Measurements from ENCODE around the gene ASB10. TPM values are rescaled to one million over a fixed set of nuclear protein-coding genes. Genes with fewer than 3 reads are reported as not detected.

Gene ASB10
- total and polyA plus RNA-seq, 2 of the 13 experiments (the other 11 are each of a cell fraction or from before 2014, with no cell fraction given) = not detected

DNA sequence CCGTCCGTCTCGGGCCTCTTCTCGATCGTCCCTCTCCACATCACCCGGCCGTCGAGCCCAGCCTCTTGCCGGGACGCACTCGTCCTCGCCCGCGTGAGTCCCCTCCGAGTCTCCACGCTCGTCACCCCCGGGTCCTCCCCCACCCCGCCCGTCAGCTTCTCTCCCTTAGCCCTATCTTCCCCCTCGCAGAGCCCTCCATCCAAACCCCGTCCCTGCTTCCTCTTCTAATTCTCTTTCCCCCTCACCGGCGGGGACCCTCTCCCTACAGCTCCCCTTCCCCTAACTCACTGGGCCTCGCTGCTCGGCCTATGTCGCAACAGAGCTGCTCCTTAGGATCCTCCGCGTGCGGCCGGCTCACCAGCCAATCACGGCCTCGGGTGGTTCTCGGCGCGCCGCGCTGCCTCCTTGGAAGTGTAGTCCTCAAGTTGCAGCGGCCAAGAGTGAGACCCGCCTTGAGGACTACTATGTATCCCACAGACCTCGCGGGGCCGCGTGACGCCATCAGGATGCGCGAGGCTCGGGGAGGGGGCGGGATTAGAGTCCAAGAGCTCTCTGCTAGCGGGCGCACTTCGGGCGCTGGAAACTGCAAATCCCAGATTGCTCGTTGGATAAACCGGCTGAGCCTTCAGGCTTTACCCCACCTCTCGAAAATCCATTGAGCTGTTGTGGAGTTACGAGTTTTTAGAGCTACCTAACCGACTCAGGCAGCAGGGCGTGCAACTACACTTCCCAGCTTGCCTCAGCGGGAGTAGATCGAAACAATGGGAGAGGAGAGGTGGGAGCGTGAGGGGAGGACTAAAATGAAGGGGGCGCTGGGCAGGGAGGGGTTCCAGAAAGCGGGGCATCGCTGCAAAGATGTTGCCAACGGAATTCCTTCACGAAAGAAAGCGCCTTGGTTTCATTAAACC lies 40.1 kb upstream of the ASB10 start, which contains the start of gene ABCF2 (continued):
- no peak for TF ChIP-seq ZNF629 (CRISPR knock-in tag; conservative IDR thresholded peaks at IDR 0.05)
- no peak for TF ChIP-seq ZNF354B (CRISPR knock-in tag; IDR thresholded peaks at IDR 0.05)
- TF ChIP-seq ZNF775 (CRISPR knock-in tag; IDR thresholded peaks at IDR 0.05; ENCODE audit: borderline replicate concordance) = peak; percentile 43; the same call in 1 of the 2 replicates
- no peak; the same call in 1 of the 2 replicates for TF ChIP-seq ZSCAN29 (CRISPR knock-in tag; conservative IDR thresholded peaks at IDR 0.05)
- no peak for TF ChIP-seq ZNF484 (CRISPR knock-in tag; IDR thresholded peaks at IDR 0.05; ENCODE audit: borderline replicate concordance, low read depth)
- TF ChIP-seq, protein P1, sequence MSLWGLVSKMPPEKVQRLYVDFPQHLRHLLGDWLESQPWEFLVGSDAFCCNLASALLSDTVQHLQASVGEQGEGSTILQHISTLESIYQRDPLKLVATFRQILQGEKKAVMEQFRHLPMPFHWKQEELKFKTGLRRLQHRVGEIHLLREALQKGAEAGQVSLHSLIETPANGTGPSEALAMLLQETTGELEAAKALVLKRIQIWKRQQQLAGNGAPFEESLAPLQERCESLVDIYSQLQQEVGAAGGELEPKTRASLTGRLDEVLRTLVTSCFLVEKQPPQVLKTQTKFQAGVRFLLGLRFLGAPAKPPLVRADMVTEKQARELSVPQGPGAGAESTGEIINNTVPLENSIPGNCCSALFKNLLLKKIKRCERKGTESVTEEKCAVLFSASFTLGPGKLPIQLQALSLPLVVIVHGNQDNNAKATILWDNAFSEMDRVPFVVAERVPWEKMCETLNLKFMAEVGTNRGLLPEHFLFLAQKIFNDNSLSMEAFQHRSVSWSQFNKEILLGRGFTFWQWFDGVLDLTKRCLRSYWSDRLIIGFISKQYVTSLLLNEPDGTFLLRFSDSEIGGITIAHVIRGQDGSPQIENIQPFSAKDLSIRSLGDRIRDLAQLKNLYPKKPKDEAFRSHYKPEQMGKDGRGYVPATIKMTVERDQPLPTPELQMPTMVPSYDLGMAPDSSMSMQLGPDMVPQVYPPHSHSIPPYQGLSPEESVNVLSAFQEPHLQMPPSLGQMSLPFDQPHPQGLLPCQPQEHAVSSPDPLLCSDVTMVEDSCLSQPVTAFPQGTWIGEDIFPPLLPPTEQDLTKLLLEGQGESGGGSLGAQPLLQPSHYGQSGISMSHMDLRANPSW (CRISPR knock-in tag; IDR thresholded peaks at IDR 0.05; ENCODE audit: borderline replicate concordance) = no peak; the same call in 1 of the 2 replicates
- peak; percentile 97 for TF ChIP-seq MAZ (IDR thresholded peaks at IDR 0.05; ENCODE audit: borderline replicate concordance, low read depth, low read length)
- TF ChIP-seq MAZ (CRISPR knock-in tag; IDR thresholded peaks at IDR 0.05; ENCODE audit: low read depth) = peak; percentile 63; the same call in 1 of the 2 replicates
- peak; percentile 95 for TF ChIP-seq PITX1 (CRISPR knock-in tag; IDR thresholded peaks at IDR 0.05)
- TF ChIP-seq JDP2 (CRISPR knock-in tag; IDR thresholded peaks at IDR 0.05; ENCODE audit: borderline replicate concordance) = no peak
- TF ChIP-seq ZNF776 (CRISPR knock-in tag; IDR thresholded peaks at IDR 0.05) = no peak
- TF ChIP-seq ZNF10 (CRISPR knock-in tag; IDR thresholded peaks at IDR 0.05; ENCODE audit: borderline replicate concordance, low read depth) = no peak
- TF ChIP-seq ZNF569 (CRISPR knock-in tag; IDR thresholded peaks at IDR 0.05; ENCODE audit: borderline replicate concordance) = no peak
- peak; percentile 85; the same call in 1 of the 2 replicates for TF ChIP-seq NR2C2 (CRISPR knock-in tag; IDR thresholded peaks at IDR 0.05; ENCODE audit: borderline replicate concordance)
- no peak for TF ChIP-seq RNF2 (conservative IDR thresholded peaks at IDR 0.05; ENCODE audit: low read depth)
- TF ChIP-seq, protein P2, sequence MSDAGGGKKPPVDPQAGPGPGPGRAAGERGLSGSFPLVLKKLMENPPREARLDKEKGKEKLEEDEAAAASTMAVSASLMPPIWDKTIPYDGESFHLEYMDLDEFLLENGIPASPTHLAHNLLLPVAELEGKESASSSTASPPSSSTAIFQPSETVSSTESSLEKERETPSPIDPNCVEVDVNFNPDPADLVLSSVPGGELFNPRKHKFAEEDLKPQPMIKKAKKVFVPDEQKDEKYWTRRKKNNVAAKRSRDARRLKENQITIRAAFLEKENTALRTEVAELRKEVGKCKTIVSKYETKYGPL (CRISPR knock-in tag; IDR thresholded peaks at IDR 0.05) = no peak
- no peak for TF ChIP-seq XBP1 (CRISPR knock-in tag; IDR thresholded peaks at IDR 0.05)
- TF ChIP-seq TBX3 (IDR thresholded peaks at IDR 0.05; ENCODE audit: borderline replicate concordance) = no peak
- TF ChIP-seq ZFP82 (CRISPR knock-in tag; IDR thresholded peaks at IDR 0.05; ENCODE audit: borderline replicate concordance) = no peak
- 0 out of 2 replicates have a peak, but pooled peaks have one; percentile 4 for TF ChIP-seq ZNF644 (CRISPR knock-in tag; IDR thresholded peaks at IDR 0.05; ENCODE audit: low read depth)
- peak; percentile 97 for TF ChIP-seq CREB1 (IDR thresholded peaks at IDR 0.05)
- TF ChIP-seq CREB1 (CRISPR knock-in tag; IDR thresholded peaks at IDR 0.05) = peak; percentile 100
- no peak for TF ChIP-seq ZFP1 (CRISPR knock-in tag; IDR thresholded peaks at IDR 0.05)
- TF ChIP-seq KDM1A (CRISPR knock-in tag; IDR thresholded peaks at IDR 0.05) = no peak
- no peak for TF ChIP-seq ZNF773 (CRISPR knock-in tag; IDR thresholded peaks at IDR 0.05; ENCODE audit: borderline replicate concordance)
- TF ChIP-seq TRIM24 (CRISPR knock-in tag; IDR thresholded peaks at IDR 0.05) = no peak
- TF ChIP-seq SIX1 (CRISPR knock-in tag; IDR thresholded peaks at IDR 0.05; ENCODE audit: borderline replicate concordance) = no peak
